GM12873 (cell line): ENCODE data around the gene PTGES2.

Experiments used
- TF ChIP-seq, protein P1 (sequence below): IDR thresholded peaks from 2 replicates; pipeline ENCODE4 v1.5.1; 2012; ENCODE audit warnings: low read depth, mild to moderate bottlenecking, moderate library complexity, low read length, control low read depth; ENCODE audit not compliant: insufficient read depth; ENCODE audit errors: missing control alignments

The PTGES2 gene

DNA sequence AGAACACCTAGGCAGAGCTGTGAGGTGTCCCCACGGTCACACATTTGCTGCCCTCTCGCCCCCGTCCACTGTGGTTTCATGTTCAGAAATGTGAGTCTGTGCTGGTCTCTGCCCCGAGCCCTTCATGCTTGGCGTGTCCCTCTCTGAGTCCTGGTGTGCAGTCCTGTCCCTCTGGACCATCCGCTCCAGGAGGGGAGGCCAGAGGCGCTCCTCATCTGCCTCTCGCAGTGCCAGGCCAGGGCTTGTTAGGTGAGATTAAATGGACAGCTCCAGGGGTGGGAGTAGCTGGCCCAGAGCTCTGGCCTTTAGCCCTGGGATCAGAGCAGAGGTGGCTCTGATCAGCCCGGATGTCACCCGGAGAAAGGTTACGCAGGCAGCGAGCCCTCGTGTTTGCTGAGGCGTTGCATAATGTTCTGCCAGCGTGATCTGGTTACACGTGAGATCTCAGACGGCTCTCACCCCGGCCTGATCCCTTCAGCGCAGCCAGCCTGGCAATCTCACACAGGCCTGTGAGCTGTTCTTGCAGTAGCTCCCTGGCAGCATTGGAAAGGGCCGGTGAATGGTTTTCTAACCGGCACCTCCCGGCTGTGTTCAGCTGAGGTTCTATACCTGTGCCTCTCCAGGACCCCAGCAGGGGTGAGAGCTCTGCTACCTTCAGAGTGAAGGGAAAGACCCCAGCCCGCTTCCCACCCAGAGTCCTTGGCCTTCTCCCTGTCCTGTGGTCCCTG, 24.5 kb downstream of the PTGES2 start:
- TF ChIP-seq, protein P1, sequence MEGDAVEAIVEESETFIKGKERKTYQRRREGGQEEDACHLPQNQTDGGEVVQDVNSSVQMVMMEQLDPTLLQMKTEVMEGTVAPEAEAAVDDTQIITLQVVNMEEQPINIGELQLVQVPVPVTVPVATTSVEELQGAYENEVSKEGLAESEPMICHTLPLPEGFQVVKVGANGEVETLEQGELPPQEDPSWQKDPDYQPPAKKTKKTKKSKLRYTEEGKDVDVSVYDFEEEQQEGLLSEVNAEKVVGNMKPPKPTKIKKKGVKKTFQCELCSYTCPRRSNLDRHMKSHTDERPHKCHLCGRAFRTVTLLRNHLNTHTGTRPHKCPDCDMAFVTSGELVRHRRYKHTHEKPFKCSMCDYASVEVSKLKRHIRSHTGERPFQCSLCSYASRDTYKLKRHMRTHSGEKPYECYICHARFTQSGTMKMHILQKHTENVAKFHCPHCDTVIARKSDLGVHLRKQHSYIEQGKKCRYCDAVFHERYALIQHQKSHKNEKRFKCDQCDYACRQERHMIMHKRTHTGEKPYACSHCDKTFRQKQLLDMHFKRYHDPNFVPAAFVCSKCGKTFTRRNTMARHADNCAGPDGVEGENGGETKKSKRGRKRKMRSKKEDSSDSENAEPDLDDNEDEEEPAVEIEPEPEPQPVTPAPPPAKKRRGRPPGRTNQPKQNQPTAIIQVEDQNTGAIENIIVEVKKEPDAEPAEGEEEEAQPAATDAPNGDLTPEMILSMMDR, result no peak

DNA sequence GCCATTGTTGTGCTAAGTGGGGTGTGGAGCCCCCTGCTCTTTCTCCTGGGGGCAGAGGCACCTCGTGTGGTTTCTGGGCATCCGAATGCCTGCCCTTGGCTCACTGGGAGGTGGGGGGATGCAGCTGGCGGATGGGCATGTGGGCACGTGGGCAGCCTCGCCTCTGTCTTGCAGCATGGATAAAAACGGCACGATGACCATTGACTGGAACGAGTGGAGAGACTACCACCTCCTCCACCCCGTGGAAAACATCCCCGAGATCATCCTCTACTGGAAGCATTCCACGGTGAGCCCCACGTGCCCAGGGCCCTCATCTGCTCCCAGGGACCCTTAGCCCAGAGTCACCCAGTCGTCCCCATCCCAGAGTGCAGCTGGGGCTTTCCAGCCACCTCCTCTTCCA, 25.3 kb downstream of the PTGES2 start:
- TF ChIP-seq, protein P1, result no peak

DNA sequence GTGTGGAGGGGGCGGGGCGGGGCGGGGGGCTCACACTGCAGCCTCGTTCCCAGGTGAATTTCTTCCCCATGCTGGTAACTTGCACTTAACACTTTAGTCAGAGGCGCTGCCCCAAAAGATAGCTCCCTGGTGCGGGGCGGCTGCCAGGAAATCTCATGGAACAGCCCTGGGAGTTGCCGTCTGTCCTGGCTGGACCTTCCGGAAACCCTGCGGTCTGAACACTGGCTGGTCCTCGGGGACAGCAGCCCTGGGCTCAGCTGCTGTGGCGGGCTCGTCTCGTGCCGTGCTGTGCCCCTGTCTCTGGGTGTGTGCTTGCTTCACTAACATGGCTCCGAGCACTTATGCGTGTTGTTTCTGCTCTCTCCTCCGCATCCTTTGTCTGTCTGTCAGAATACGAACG, 25.8 kb downstream of the PTGES2 start:
- TF ChIP-seq, protein P1, result no peak

DNA sequence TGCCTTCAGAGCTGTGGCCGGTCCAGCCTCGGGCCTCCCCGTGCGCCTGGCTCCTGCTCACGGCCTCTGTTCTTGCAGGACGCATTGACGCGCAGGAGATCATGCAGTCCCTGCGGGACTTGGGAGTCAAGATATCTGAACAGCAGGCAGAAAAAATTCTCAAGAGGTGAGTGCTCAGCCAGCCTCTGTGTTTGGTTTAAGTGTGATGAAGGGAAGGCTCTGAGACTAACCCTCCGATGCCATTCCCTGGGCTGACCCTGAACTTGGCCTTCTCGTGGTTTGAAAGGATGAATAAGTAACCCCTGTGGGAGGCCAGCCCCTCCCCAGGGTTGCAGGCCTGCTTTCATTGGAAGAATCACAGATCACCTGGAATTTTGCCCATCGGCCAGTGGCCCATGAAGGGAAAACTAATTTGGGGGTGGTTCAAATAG, 26.3 kb downstream of the PTGES2 start:
- TF ChIP-seq, protein P1, result no peak

DNA sequence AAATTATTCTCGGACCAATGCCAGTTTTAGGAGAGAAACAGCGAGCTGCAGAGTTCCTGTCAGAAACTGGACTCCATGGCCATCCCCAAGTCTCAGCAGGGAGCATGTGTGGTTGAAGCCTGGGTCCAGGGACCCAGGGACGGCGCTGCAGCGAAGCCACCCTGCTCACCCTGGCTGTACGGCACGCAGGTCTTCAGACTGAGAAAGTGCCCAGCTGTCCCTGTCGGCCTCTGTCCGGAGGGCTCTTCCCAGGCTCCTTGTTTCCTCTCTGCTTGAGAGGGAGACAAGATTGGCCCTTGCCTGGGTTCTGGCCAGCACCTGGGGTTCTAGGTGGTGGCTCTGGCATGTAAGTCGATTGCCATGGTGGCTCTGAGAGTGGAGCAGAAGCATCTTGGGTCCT, 26.9 kb downstream of the PTGES2 start:
- TF ChIP-seq, protein P1, result no peak

DNA sequence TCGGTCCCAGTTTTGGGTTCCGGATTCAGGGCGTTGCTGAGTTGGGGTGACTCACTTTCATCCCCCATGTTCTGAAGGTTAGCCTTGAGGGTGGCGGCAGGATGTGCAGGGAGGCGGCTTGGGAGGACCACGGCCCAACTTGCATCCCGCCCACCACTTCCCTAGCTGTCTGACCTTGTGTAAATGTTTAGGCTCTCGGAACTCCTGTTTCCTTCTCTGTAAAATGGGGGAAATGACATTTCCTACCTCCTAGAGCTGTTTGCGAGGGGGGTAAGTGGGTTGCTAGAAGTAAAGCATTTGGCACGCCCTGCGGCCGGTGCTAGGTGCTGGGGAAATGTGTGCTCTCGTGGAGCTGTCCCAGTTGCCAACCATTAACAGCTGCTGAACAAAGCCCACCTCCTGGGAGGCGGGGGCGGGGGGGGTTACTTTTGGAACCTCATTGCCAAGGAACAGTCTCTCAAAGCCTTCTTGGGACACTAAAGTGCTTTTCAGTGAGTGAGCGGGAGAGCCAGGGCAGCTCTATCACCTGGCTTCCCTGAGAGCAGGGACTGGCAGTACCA, 27.5 kb downstream of the PTGES2 start:
- TF ChIP-seq, protein P1, result no peak

DNA sequence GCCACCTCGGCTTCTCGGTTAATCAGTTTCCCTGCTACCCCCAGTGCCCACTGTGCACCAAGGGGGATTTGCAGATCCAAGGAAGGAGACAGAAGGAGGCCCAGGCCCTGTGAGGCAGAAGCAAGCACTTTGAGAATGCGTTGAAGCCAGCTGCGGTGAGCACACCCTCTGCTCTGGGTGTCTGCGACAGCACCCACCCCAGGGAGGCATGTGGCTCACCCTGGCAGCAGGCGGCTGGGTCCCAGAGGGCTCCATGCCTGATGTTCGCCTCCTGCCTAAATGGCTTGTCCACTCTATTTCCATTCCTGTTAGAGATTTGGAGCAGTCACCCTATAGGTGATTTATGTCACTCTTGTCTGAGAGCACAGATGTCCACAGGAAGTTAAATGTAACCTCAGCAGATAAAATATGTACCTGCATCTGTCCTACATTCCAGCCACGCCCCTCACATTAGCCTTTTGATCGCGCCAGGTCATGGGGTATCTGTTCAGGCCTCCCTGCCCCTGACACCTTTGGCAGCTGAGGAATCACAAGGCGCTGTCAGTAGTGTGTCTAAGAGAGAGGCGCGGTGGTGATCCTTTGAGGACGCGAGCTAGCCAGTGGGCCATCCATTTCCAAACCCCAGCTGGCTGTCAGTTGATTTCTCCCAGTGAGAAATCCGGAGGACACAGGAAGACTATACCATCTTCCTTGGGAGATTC, 28.1 kb downstream of the PTGES2 start:
- TF ChIP-seq, protein P1, result no peak
